CD14-positive monocyte (primary cell): ENCODE data around the gene MORN3. TPM values are rescaled to one million over a fixed set of nuclear protein-coding genes. Genes with fewer than 3 reads are reported as not detected.
A peak's percentile ranks its signal among the peaks of the same experiment; 100 is the strongest.

Experiments used
- DNase-seq, 3 donors: peaks; one replicate each; pipeline ENCODE4 v3.0.0-alpha.2; 2011 to 2022
- H2AFZ ChIP-seq: 2 replicates; pipeline ENCODE4 v1.6.0; 2012; ENCODE audit warnings: mild to moderate bottlenecking, low read depth, low read length, inconsistent platforms; ENCODE audit not compliant: insufficient read depth, poor library complexity, severe bottlenecking
- H3K27ac ChIP-seq, 2 donors: 1 replicate in 1 of 2; 2 replicates in 1 of 2; pipeline ENCODE4 v1.5.1; 2012 to 2013; ENCODE audit warnings: low read length in 2 of 2, control low read depth in 1 of 2, inconsistent platforms in 1 of 2, low read depth in 1 of 2, mild to moderate bottlenecking in 1 of 2
- H3K27me3 ChIP-seq, 2 donors: one replicate each; pipeline versions ENCODE4 v1.6.0 to v1.6.1; 2011 to 2013; ENCODE audit warnings: low read length in 2 of 2; ENCODE audit not compliant: control insufficient read depth in 2 of 2, insufficient read depth in 2 of 2
- H3K36me3 ChIP-seq, 2 donors: replicated peaks in 1 of 2; 1 replicate in 1 of 2; 2 replicates in 1 of 2; pipeline versions ENCODE4 v1.5.1 to v1.6.1; 2012 to 2013; ENCODE audit warnings: low read length in 2 of 2, control low read depth in 1 of 2, inconsistent platforms in 1 of 2, mild to moderate bottlenecking in 1 of 2; ENCODE audit not compliant: insufficient read depth in 2 of 2, control insufficient read depth in 1 of 2
- H3K4me1 ChIP-seq, 2 donors: 1 replicate in 1 of 2; 2 replicates in 1 of 2; pipeline versions ENCODE4 v1.5.1 to v1.6.1; 2012 to 2013; ENCODE audit warnings: low read length in 2 of 2, control low read depth in 1 of 2, inconsistent platforms in 1 of 2, mild to moderate bottlenecking in 1 of 2, moderate library complexity in 1 of 2; ENCODE audit not compliant: insufficient read depth in 2 of 2, control insufficient read depth in 1 of 2
- H3K4me2 ChIP-seq: replicated peaks from 2 replicates; pipeline ENCODE3; 2012; ENCODE audit warnings: low read length, moderate library complexity, mild to moderate bottlenecking; ENCODE audit not compliant: poor library complexity, severe bottlenecking; ENCODE audit errors: extremely low read depth
- H3K4me3 ChIP-seq, 3 experiments: fragments of 200-600 bp in 1 of 3; sonication (generic) in 1 of 3; replicated peaks in 1 of 3; 1 replicate in 2 of 3; 2 replicates in 1 of 3; pipeline ENCODE4 v1.5.1; 2011 to 2013; ENCODE audit warnings: low read length in 3 of 3, mild to moderate bottlenecking in 3 of 3, control low read depth in 2 of 3, low read depth in 2 of 3, inconsistent platforms in 1 of 3, moderate library complexity in 1 of 3
- H3K79me2 ChIP-seq: 2 replicates; pipeline ENCODE4 v1.6.0; 2012; ENCODE audit warnings: mild to moderate bottlenecking, control low read depth, inconsistent platforms, low read length, moderate library complexity; ENCODE audit not compliant: insufficient read depth
- H3K9ac ChIP-seq: 2 replicates; pipeline ENCODE4 v1.6.0; 2017; ENCODE audit warnings: low read length, mild to moderate bottlenecking; ENCODE audit not compliant: insufficient read depth, poor library complexity, severe bottlenecking
- H3K9me3 ChIP-seq, 2 donors: replicated peaks in 1 of 2; 1 replicate in 1 of 2; 2 replicates in 1 of 2; pipeline versions ENCODE4 v1.5.1 to v1.6.1; 2012 to 2013; ENCODE audit warnings: low read length in 2 of 2, control low read depth in 1 of 2; ENCODE audit not compliant: control insufficient read depth in 1 of 2, insufficient read depth in 1 of 2
- H4K20me1 ChIP-seq: 2 replicates; pipeline ENCODE4 v1.6.0; 2012; ENCODE audit warnings: mild to moderate bottlenecking, low read length, control low read depth, moderate library complexity; ENCODE audit not compliant: insufficient read depth
- H3K27ac Mint-ChIP-seq, 7 donors: one replicate each; pipeline ENCODE4 v1.8.0; 2020; ENCODE audit warnings: mild to moderate bottlenecking in 7 of 7, mixed read lengths in 7 of 7, moderate library complexity in 6 of 7, inconsistent platforms in 2 of 7
- H3K27me3 Mint-ChIP-seq, 3 donors: one replicate each; pipeline ENCODE4 v1.8.0; 2021 to 2022; ENCODE audit warnings: low read depth in 3 of 3, mild to moderate bottlenecking in 3 of 3, mixed read lengths in 3 of 3, moderate library complexity in 3 of 3, inconsistent platforms in 1 of 3
- H3K36me3 Mint-ChIP-seq, 2 donors: one replicate each; pipeline ENCODE4 v1.8.0; 2020; ENCODE audit warnings: mixed read lengths in 2 of 2, inconsistent platforms in 1 of 2, mild to moderate bottlenecking in 1 of 2
- H3K4me1 Mint-ChIP-seq: one replicate; pipeline ENCODE4 v1.8.0; 2020; ENCODE audit warnings: mild to moderate bottlenecking, mixed read lengths
- H3K4me3 Mint-ChIP-seq, 2 donors: one replicate each; pipeline ENCODE4 v1.8.0; 2020; ENCODE audit warnings: mild to moderate bottlenecking in 2 of 2, mixed read lengths in 2 of 2, moderate library complexity in 1 of 2
- H3K9me3 Mint-ChIP-seq, 7 donors: one replicate each; pipeline ENCODE4 v1.8.0; 2020 to 2022; ENCODE audit warnings: mixed read lengths in 7 of 7, mild to moderate bottlenecking in 6 of 7, moderate library complexity in 6 of 7, inconsistent platforms in 2 of 7
- WGBS: methylation state at CpG from one replicate; pipeline ENCODE4 v1.1.5; 2013; ENCODE audit warnings: missing lambda C conversion rate; ENCODE audit not compliant: insufficient coverage; 5-methylcytosine and 5-hydroxymethylcytosine counted together
- intact Hi-C, 2 donors: fragments of 100-400 bp; cut with micrococcal nuclease; formaldehyde crosslinking; loops; one replicate each; pipeline versions ENCODE4 v1.15.0 to v1.15.1; 2023
- polyA plus RNA-seq, 3 donors: library from polyadenylated mRNA; depleted of rRNA in 1 of 3; unstranded in 2 of 3; stranded (reverse) in 1 of 3; fragments of 300-500 nt in 2 of 3; fragments of >200 nt in 1 of 3; fragmentation: Illumina TruSeq in 2 of 3; gene quantifications; 1 replicate in 2 of 3; 2 replicates in 1 of 3; pipeline ENCODE4 v1.2.3, GENCODE V29; 2012 to 2021
- TF ChIP-seq, protein P1 (sequence below): fragments of 200-600 bp; IDR thresholded peaks from one replicate; pipeline ENCODE4 v1.8.0; 2022; ENCODE audit warnings: antibody characterized with exemption, mild to moderate bottlenecking

MORN3 gene
- polyA plus RNA-seq, 3 donors: 0.17 TPM; not detected in 2

DNA sequence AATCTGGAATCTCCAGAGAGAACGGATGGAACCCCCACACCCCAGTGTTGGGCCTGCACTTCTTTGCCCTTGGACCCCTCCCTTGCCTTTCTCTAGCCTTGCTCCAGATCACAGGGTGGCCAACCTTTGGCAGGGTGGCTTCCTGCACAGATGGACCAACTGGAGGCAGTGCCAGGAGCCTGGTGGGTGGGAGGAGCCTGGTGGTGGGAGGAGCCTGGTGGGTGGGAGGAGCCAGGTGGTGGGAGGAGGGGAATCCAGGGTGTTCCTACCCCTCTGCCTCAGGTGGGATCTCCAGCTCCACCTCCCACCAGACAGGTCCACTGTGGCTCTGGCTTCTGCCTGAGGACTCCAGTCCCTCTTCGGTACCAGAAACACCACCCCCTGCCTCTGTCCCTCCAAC lies 58.1 kb downstream of the MORN3 start:
- Mint-ChIP-seq H3K27me3 (peaks cover 0 to 5% (median 2%) of the 10 kb centered on the region in 3 donors), H3K4me3 (no peak overlapping the region), H3K36me3 (no peaks in the 10 kb centered on the region), H3K27ac (no peak overlapping the region), H3K9me3 (peaks cover 6 to 12% (median 9%) of the 10 kb centered on the region in 7 donors), H3K4me1 (peaks cover 16% of the 10 kb centered on the region)
- no peaks in the 10 kb centered on the region for H3K36me3 ChIP-seq
- H3K9me3 ChIP-seq: peaks cover 0 to 7% of the 10 kb centered on the region in 2 donors
- WGBS: 95% methylated on average over 2 of the region's 2 CpGs
- no peaks in the 10 kb centered on the region for H3K27me3 ChIP-seq
- H2AFZ ChIP-seq: no peak overlapping the region
- H3K27ac ChIP-seq: no peak overlapping the region
- peaks cover 7 to 12% of the 10 kb centered on the region in 2 donors for H3K4me1 ChIP-seq
- DNase-seq: no peak
- no peaks in the 10 kb centered on the region for H4K20me1 ChIP-seq
- H3K4me2 ChIP-seq: no peak overlapping the region
- no peak overlapping the region for H3K4me3 ChIP-seq
- H3K79me2 ChIP-seq: no peaks in the 10 kb centered on the region
- TF ChIP-seq, protein P1, sequence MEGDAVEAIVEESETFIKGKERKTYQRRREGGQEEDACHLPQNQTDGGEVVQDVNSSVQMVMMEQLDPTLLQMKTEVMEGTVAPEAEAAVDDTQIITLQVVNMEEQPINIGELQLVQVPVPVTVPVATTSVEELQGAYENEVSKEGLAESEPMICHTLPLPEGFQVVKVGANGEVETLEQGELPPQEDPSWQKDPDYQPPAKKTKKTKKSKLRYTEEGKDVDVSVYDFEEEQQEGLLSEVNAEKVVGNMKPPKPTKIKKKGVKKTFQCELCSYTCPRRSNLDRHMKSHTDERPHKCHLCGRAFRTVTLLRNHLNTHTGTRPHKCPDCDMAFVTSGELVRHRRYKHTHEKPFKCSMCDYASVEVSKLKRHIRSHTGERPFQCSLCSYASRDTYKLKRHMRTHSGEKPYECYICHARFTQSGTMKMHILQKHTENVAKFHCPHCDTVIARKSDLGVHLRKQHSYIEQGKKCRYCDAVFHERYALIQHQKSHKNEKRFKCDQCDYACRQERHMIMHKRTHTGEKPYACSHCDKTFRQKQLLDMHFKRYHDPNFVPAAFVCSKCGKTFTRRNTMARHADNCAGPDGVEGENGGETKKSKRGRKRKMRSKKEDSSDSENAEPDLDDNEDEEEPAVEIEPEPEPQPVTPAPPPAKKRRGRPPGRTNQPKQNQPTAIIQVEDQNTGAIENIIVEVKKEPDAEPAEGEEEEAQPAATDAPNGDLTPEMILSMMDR: no peak
- intact Hi-C loops: loop anchor here in 1 of 2 donors (5.0 kb wide), 1 partner anchor 34 kb away; no protein-coding TSS in a partner anchor
- no peak overlapping the region for H3K9ac ChIP-seq

DNA sequence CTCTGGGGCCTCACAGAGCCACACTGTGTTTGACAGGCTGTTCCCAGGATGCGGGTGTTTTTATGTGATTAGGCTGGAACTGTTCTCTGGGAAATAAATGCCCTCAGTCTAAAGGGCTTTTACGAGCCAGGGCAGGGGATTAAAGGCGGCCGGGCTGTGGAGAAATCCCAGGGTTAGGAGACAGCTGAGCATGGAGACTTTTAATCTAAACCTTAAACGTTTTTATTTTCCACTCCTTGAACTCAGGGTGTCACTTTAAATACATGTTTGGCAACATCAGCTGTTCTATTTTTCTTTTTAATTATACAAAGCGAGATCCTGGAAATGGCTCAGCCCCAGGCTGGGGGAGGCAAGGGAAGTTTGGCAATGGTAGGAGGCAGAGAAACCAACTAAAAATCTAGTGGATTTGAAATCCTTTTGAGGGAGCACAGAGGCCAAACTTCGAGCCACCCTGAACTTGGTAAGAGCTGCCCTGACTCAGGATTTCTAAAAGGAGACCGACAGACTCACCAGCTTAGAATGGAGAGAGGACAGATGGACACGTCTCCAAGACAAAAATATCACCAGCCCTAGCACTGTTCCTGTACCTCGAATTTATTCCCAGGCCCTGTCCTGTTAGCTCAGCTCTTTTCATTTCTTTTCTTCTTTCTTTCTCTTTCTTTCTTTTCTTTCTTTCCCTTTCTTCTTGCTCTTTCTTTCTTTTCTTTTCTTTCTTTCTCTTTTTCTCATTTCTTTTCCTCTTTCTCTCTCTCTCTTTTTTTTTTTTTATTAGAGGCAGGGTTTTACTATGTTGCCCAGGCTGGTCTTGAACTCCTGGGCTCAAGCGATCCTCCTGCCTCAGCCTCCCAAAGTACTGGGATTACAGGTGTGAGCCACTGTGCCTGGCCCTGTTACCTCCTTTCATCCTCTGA lies 59.0 kb downstream of the MORN3 start:
- TF ChIP-seq, protein P1: no peak
- Histone ChIP-seq H3K9ac (no peak overlapping the region), H3K36me3 (no peaks in the 10 kb centered on the region), H3K27me3 (no peaks in the 10 kb centered on the region), H2AFZ (no peak overlapping the region), H3K79me2 (no peaks in the 10 kb centered on the region), H4K20me1 (no peaks in the 10 kb centered on the region), H3K9me3 (peaks cover 0 to 7% of the 10 kb centered on the region in 2 donors), H3K4me2 (no peak overlapping the region), H3K4me1 (peaks cover 0 to 6% of the 10 kb centered on the region in 2 donors), H3K27ac (no peak overlapping the region), H3K4me3 (no peak overlapping the region)
- Mint-ChIP-seq H3K36me3 (no peaks in the 10 kb centered on the region), H3K27ac (peak overlapping the region in 1 of 7 donors; percentile 42), H3K4me1 (peaks cover 9% of the 10 kb centered on the region), H3K27me3 (peaks cover 0 to 5% (median 2%) of the 10 kb centered on the region in 3 donors), H3K9me3 (peaks cover 6 to 12% (median 9%) of the 10 kb centered on the region in 7 donors), H3K4me3 (no peak overlapping the region)
- intact Hi-C loops: loop anchor here in 1 of 2 donors (5.0 kb wide), 1 partner anchor 33 kb away; no protein-coding TSS in a partner anchor
- WGBS: 100% methylated on average over 5 of the region's 11 CpGs
- DNase-seq: no peak
